Measurements from ENCODE around the gene PDE6B.

Gene PDE6B

DNA sequence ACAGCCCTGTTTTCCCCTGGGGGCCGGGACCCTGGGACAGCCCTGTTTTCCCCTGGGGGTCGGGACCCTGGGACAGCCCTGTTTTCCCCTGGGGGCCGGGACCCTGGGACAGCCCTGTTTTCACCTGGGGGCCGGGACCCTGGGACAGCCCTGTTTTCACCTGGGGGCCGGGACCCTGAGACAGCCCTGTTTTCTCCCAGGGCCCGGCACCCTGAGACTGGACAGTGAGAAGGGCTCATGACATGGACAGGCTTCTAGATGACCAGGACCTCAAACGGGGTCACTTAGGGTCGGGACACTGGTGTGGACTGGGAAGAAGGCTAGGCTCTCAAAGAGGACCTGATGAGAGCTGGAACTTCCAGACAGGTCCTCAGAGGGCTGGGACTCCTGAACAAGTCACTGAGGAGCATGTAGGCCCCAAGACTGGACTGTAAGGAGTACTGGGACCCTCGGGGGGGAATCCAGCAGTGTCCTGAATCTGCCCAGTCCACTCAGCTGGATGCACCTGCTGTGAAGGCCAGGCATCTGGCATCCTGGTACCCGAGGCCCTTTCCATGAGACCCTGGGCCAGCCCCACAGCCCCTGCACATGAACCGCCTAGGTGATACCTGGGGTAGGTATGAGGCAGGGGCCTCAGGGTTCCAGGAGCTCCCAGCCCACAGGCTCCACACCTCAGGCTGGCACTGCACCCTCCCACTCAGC, 82.7 kb downstream of the PDE6B start:
- H3K27ac ChIP-seq, result no peak overlapping the region
- TF ChIP-seq, protein P1, sequence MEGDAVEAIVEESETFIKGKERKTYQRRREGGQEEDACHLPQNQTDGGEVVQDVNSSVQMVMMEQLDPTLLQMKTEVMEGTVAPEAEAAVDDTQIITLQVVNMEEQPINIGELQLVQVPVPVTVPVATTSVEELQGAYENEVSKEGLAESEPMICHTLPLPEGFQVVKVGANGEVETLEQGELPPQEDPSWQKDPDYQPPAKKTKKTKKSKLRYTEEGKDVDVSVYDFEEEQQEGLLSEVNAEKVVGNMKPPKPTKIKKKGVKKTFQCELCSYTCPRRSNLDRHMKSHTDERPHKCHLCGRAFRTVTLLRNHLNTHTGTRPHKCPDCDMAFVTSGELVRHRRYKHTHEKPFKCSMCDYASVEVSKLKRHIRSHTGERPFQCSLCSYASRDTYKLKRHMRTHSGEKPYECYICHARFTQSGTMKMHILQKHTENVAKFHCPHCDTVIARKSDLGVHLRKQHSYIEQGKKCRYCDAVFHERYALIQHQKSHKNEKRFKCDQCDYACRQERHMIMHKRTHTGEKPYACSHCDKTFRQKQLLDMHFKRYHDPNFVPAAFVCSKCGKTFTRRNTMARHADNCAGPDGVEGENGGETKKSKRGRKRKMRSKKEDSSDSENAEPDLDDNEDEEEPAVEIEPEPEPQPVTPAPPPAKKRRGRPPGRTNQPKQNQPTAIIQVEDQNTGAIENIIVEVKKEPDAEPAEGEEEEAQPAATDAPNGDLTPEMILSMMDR (IDR thresholded peaks at IDR 0.05), result no peak
- TF ChIP-seq ZFX (IDR thresholded peaks at IDR 0.05; ENCODE audit: borderline replicate concordance), result no peak

DNA sequence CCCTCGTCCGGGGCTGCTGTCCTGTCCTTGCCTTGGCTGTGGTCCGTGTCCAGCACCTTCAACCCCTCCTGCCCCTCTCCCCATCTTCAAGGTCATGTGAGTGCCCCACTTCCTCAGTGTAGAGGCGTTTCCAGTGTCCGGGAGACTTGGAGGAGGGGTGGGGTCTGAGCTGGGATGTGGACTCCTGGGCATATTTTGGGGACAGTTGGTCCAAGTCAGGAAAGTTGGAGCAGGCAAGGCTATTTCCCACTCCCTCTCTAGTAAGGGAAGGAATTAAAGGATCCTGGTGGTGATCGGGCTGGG, 83.2 kb downstream of the PDE6B start:
- no peak overlapping the region for H3K27ac ChIP-seq
- TF ChIP-seq ZFX (IDR thresholded peaks at IDR 0.05; ENCODE audit: borderline replicate concordance), result no peak
- TF ChIP-seq, protein P1 (IDR thresholded peaks at IDR 0.05), result no peak

DNA sequence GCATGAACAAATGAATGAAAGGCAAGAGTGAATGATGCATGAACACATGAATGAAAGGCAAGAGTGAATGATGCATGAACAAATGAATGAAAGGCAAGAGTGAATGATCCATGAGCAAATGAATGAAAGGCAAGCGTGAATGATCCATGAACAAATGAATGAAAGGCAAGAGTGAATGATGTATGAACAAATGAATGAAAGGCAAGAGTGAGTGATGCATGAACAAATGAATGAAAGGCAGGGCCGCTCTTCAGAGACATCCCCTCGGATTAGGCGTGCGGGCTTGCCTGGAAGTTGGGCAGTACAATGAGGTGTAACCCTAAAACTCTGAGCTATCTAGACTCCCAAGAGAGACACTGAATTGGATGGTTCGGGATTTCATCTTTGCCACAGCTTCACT, 84.0 kb downstream of the PDE6B start:
- 0 out of 2 replicates have a peak overlapping the region, but pooled peaks have one; percentile 3 for H3K27ac ChIP-seq

GRCh38 chr4:710116-710515, 84.7 kb downstream of the PDE6B start:
- 0 out of 2 replicates have a peak overlapping the region, but pooled peaks have one; percentile 3 for H3K27ac ChIP-seq
- TF ChIP-seq ZFX (IDR thresholded peaks at IDR 0.05; ENCODE audit: borderline replicate concordance), result no peak
- TF ChIP-seq, protein P1 (IDR thresholded peaks at IDR 0.05), result no peak

More for the DNA sequence above, 84.0 kb downstream of the PDE6B start:
- TF ChIP-seq, protein P1 (IDR thresholded peaks at IDR 0.05), result no peak
- TF ChIP-seq ZFX (IDR thresholded peaks at IDR 0.05; ENCODE audit: borderline replicate concordance), result no peak

DNA sequence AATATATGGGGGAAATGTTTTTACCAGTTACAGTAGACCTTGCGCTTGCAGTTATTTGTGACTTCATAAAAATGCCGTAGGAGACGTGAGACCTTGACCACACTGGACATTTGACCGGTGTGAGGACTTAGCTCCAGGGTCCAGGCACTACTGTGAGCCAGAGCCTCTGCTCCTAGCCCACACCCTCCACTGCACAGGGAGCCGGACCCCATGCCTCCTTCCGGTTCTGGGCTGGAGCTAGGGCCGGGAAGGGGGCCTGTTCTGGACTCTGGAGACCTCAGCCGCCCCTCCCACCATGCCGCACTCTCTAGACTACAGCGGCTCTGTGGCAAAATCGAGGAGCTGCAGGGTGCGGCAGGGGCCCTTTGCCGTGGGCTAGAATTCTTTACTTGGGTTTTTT, 85.5 kb downstream of the PDE6B start:
- no peak overlapping the region for H3K27ac ChIP-seq
- TF ChIP-seq, protein P1 (IDR thresholded peaks at IDR 0.05), result no peak
- no peak for TF ChIP-seq ZFX (IDR thresholded peaks at IDR 0.05; ENCODE audit: borderline replicate concordance)

- no peak overlapping the region for H3K27ac ChIP-seq
- TF ChIP-seq ZFX (IDR thresholded peaks at IDR 0.05; ENCODE audit: borderline replicate concordance), result no peak
- TF ChIP-seq, protein P1 (IDR thresholded peaks at IDR 0.05), result no peak
Observed at GRCh38 chr4:712093-712492, 86.7 kb downstream of the PDE6B start.

GRCh38 chr4:712916-713632, 87.7 kb downstream of the PDE6B start:
- no peak for TF ChIP-seq ZFX (IDR thresholded peaks at IDR 0.05; ENCODE audit: borderline replicate concordance)
- TF ChIP-seq, protein P1 (IDR thresholded peaks at IDR 0.05), result no peak
- no peak overlapping the region for H3K27ac ChIP-seq
